ENCODE measurements around the gene CCDC57. TPM values are rescaled to one million over a fixed set of nuclear protein-coding genes. Genes with fewer than 3 reads are reported as not detected.

CCDC57 gene
- total RNA-seq, 2 donors from 2014 or later: 57.6 to 62.8 TPM

- no peak for DNase-seq (ENCODE audit: low spot score)
- Histone ChIP-seq H3K9me3 (no peaks in the 10 kb centered on the region), H3K27me3 (replicated peaks; ENCODE audit: insufficient read depth) (no peaks in the 10 kb centered on the region), H3K4me3 (no peak overlapping the region), H3K27ac (no peak overlapping the region), H3K36me3 (peaks cover 53 to 64% of the 10 kb centered on the region in 2 donors), H3K4me1 (replicated peaks) (peaks cover 2% of the 10 kb centered on the region)
- TF ChIP-seq POLR2A (IDR thresholded peaks at IDR 0.05): no peak
- TF ChIP-seq CTCF (IDR thresholded peaks at IDR 0.05): no peak
- TF ChIP-seq POLR2AphosphoS5 (IDR thresholded peaks at IDR 0.05): no peak
- intact Hi-C loops (cut with DNase I): no loop called here
- WGBS: 94% methylated on average over 24 of the region's 28 CpGs
These were observed 40.0 kb upstream of the CCDC57 start for GRCh38 chr17:82252511-82253178.

GRCh38 chr17:82250868-82251500 lies 38.3 kb upstream of the CCDC57 start:
- H3K27ac ChIP-seq: no peak overlapping the region
- H3K27me3 ChIP-seq (replicated peaks; ENCODE audit: insufficient read depth): no peaks in the 10 kb centered on the region
- DNase-seq (ENCODE audit: low spot score): no peak
- H3K9me3 ChIP-seq: no peaks in the 10 kb centered on the region
- H3K4me3 ChIP-seq: no peak overlapping the region
- intact Hi-C loops (cut with DNase I): no loop called here
- 89% methylated on average over 25 of the region's 25 CpGs for WGBS
- H3K36me3 ChIP-seq: peaks cover 53 to 69% of the 10 kb centered on the region in 2 donors
- TF ChIP-seq CTCF (IDR thresholded peaks at IDR 0.05) (no peak), POLR2AphosphoS5 (IDR thresholded peaks at IDR 0.05) (no peak)
- peaks cover 10% of the 10 kb centered on the region for H3K4me1 ChIP-seq (replicated peaks)

- no peak overlapping the region for H3K27ac ChIP-seq
- intact Hi-C loops (cut with DNase I): no loop called here
- DNase-seq (ENCODE audit: low spot score): no peak
- H3K27me3 ChIP-seq (replicated peaks; ENCODE audit: insufficient read depth): no peaks in the 10 kb centered on the region
- H3K9me3 ChIP-seq: no peaks in the 10 kb centered on the region
- H3K36me3 ChIP-seq: peaks cover 54 to 70% of the 10 kb centered on the region in 2 donors
- H3K4me3 ChIP-seq: no peak overlapping the region
- WGBS: 80% methylated on average over 28 of the region's 33 CpGs
- peaks cover 12% of the 10 kb centered on the region for H3K4me1 ChIP-seq (replicated peaks)
- TF ChIP-seq POLR2A (IDR thresholded peaks at IDR 0.05) (no peak), CTCF (IDR thresholded peaks at IDR 0.05) (no peak), POLR2AphosphoS5 (IDR thresholded peaks at IDR 0.05) (no peak)
These were observed 37.4 kb upstream of the CCDC57 start for GRCh38 chr17:82249896-82250581.

- peaks cover 64 to 74% of the 10 kb centered on the region in 2 donors for H3K36me3 ChIP-seq
- H3K27ac ChIP-seq: peak overlapping the region in 1 of 2 donors; percentile 78
- H3K9me3 ChIP-seq: no peaks in the 10 kb centered on the region
- H3K4me1 ChIP-seq (replicated peaks): peaks cover 13% of the 10 kb centered on the region
- no peaks in the 10 kb centered on the region for H3K27me3 ChIP-seq (replicated peaks; ENCODE audit: insufficient read depth)
- DNase-seq (ENCODE audit: low spot score): no peak
- TF ChIP-seq POLR2AphosphoS5 (IDR thresholded peaks at IDR 0.05) (no peak), POLR2A (IDR thresholded peaks at IDR 0.05) (no peak), CTCF (IDR thresholded peaks at IDR 0.05) (no peak)
- intact Hi-C loops (cut with DNase I): no loop called here
- 91% methylated on average over 54 of the region's 54 CpGs for WGBS
- no peak overlapping the region for H3K4me3 ChIP-seq
These were observed 36.4 kb upstream of the CCDC57 start for GRCh38 chr17:82248815-82249674.
